K562 (cell line): ENCODE measurements around the gene NKAIN4. TPM values are rescaled to one million over a fixed set of nuclear protein-coding genes. Genes with fewer than 3 reads are reported as not detected.

Source experiments
- BACH1 ChIP-seq: fragments of 200-800 bp; sonication (Bioruptor generic); IDR thresholded peaks from 2 replicates; pipeline ENCODE4 v1.6.1; 2016; ENCODE audit warnings: missing genetic modification characterization, missing compliant biosample characterization
- EP400 ChIP-seq: fragments of 450-650 bp; IDR thresholded peaks from 2 replicates; pipeline ENCODE4 v1.6.1; 2017; ENCODE audit warnings: antibody characterized with exemption, mild to moderate bottlenecking, moderate library complexity
- GTF2F1 ChIP-seq: IDR thresholded peaks from 2 replicates; pipeline ENCODE4 v1.6.1; 2011; ENCODE audit warnings: low read depth, low read length, improper control_type of control experiment
- MGA ChIP-seq: fragments of 450-650 bp; IDR thresholded peaks from 2 replicates; pipeline ENCODE4 v1.6.1; 2016; ENCODE audit warnings: mild to moderate bottlenecking, moderate library complexity
- PRDM10 ChIP-seq: fragments of 450-650 bp; IDR thresholded peaks from 2 replicates; pipeline ENCODE4 v1.6.1; 2018; ENCODE audit not compliant: partially characterized antibody
- PRMT5 ChIP-seq: sonication (generic); formaldehyde crosslinking; IDR thresholded peaks from 2 replicates; pipeline ENCODE4 v1.5.0; 2020; ENCODE audit warnings: missing genetic modification reagents
- polyA plus RNA-seq, 8 experiments: library from polyadenylated mRNA; depleted of rRNA in 4 of 8; stranded (reverse) in 5 of 8; unstranded in 3 of 8; fragments of >200 nt; fragmentation: Nextera tagmentation in 2 of 8; fragmentation: Illumina TruSeq in 1 of 8; extraction: Ambion mirVana in 2 of 8; extraction: Trizol in 1 of 8; gene quantifications; 2 replicates each; pipeline versions ENCODE4 v1.2.1 to v1.2.3, GENCODE V29; 2011 to 2014; ENCODE audit warnings: inconsistent platforms in 1 of 8, missing spikeins in 1 of 8
- total RNA-seq, 7 experiments: library from RNA; depleted of rRNA in 6 of 7; stranded (reverse); fragments of >200 nt in 6 of 7; fragmentation: Illumina TruSeq in 2 of 7; extraction: Trizol in 2 of 7; gene quantifications; 2 replicates each; pipeline versions ENCODE4 v1.2.1 to v1.2.3, GENCODE V29; 2011 to 2021; ENCODE audit warnings: low replicate concordance in 1 of 7
- TF ChIP-seq, protein P1 (sequence below): fragments of 450-650 bp; formaldehyde crosslinking; conservative IDR thresholded peaks from 2 replicates; pipeline ENCODE4 v1.4.0; 2022; ENCODE audit warnings: mild to moderate bottlenecking, missing genetic modification characterization

Gene NKAIN4
- total and polyA plus RNA-seq, 9 of the 15 experiments (the other 6 are each of a cell fraction or from before 2014, with no cell fraction given): not detected

DNA sequence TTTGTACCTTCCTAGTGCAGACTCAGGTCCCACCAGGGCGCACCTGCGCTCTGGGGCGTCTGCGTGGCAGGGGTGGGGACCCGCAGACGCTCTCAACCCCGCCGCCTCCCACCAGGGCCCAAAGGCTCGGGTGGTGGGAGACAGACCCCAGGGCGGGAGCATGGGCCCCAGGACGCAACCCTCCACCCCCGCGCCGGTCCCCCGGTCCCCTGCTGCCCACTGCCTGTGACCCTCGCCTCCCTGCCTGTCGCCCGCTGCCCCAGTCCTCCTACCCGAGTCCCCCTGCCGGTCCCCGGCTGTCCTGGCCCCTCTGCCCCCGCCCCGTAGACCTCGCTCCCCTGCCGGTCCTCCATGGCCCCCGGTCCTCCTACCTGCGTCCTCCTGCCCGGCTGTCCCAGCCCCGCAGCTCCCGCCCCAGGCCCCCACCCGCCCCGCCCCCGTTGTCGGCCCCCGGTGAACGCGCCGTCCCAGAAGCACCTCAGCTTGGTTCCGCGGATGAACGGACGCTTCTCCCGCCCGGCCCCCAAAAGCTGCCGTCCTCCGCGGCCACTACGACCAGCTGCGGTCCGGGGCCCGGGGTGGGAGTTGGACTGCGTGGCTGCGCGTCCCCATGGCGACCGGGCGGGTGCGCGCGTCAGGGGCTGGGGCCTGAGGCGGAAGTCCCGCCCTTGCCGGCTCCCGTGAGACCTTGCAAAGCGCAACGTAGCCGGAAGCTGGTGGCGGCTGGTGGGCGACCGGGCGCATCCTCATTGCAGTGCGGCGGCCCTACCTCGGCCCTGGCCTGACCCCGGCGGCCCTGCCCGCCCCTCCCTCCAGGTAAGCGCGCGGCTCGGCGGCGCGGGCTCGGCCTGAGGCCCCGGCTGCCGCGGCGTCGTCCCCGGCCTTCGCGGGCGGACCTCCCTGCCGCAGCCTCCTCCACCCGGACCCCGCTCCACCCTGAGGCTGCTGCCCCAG, 18.1 kb upstream of the NKAIN4 start, which contains the start of gene ARFGAP1 (continued):
- no peak for TF ChIP-seq PRDM10
- no peak for TF ChIP-seq GTF2F1
- TF ChIP-seq EP400: peak; percentile 70; the same call in 1 of the 2 replicates
- no peak for TF ChIP-seq PRMT5 (CRISPR knock-in tag)
- TF ChIP-seq MGA: no peak
- TF ChIP-seq, protein P1, sequence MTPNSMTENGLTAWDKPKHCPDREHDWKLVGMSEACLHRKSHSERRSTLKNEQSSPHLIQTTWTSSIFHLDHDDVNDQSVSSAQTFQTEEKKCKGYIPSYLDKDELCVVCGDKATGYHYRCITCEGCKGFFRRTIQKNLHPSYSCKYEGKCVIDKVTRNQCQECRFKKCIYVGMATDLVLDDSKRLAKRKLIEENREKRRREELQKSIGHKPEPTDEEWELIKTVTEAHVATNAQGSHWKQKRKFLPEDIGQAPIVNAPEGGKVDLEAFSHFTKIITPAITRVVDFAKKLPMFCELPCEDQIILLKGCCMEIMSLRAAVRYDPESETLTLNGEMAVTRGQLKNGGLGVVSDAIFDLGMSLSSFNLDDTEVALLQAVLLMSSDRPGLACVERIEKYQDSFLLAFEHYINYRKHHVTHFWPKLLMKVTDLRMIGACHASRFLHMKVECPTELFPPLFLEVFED: no peak
- no peak for TF ChIP-seq BACH1 (tag)
